GM19468 (cell line): ENCODE measurements around the gene HCST.
"Not testable (repeated sequence)": the region's sequence is repeated elsewhere in the genome, so short reads cannot be mapped to it uniquely, and the experiment has no call there.

Experiments used
- ATAC-seq: cut with Tn5 transposase; IDR thresholded peaks from one replicate; pipeline ENCODE4 v1.9.1; 2021; ENCODE audit warnings: mild to moderate bottlenecking, moderate library complexity, moderate number of reproducible peaks; ENCODE audit not compliant: unreplicated experiment; ENCODE audit errors: extremely low read depth

The HCST gene

GRCh38 chr19:35879068-35879467, 23.3 kb upstream of the HCST start:
- ATAC-seq: no peak

GRCh38 chr19:35879770-35880317, 22.5 kb upstream of the HCST start:
- ATAC-seq: no peak

GRCh38 chr19:35882114-35882832, 20.1 kb upstream of the HCST start:
- ATAC-seq: no peak

- ATAC-seq: no peak
Measured at GRCh38 chr19:35883882-35884281, 18.4 kb upstream of the HCST start.

- ATAC-seq: no peak
Measured at GRCh38 chr19:35885225-35885738, 17.0 kb upstream of the HCST start.

GRCh38 chr19:35885904-35886303, 16.4 kb upstream of the HCST start:
- no peak for ATAC-seq

GRCh38 chr19:35887197-35887596, 15.1 kb upstream of the HCST start:
- no peak for ATAC-seq

GRCh38 chr19:35888398-35888797, 13.9 kb upstream of the HCST start:
- ATAC-seq: no peak

GRCh38 chr19:35889370-35890112, 12.8 kb upstream of the HCST start:
- ATAC-seq: no peak

- ATAC-seq: no peak
Measured at GRCh38 chr19:35890113-35890650, 12.1 kb upstream of the HCST start.

GRCh38 chr19:35891819-35892218, 10.5 kb upstream of the HCST start:
- ATAC-seq: not testable (repeated sequence)

GRCh38 chr19:35894342-35894741, 8.0 kb upstream of the HCST start:
- no peak for ATAC-seq

- ATAC-seq: no peak
Measured at GRCh38 chr19:35895911-35896642, 6.3 kb upstream of the HCST start.

- ATAC-seq: no peak
Measured at GRCh38 chr19:35896643-35897040, 5.7 kb upstream of the HCST start.

- no peak for ATAC-seq
Measured at GRCh38 chr19:35897706-35898451, 4.5 kb upstream of the HCST start.

- ATAC-seq: no peak
Measured at GRCh38 chr19:35898499-35898809, 3.9 kb upstream of the HCST start.

GRCh38 chr19:35899547-35900214, 2.6 kb upstream of the HCST start:
- no peak for ATAC-seq

GRCh38 chr19:35901055-35901644, 1.2 kb upstream of the HCST start:
- no peak for ATAC-seq
